Measurements from ENCODE around the gene ZC3H4. TPM values are rescaled to one million over a fixed set of nuclear protein-coding genes. Genes with fewer than 3 reads are reported as not detected.
A peak's percentile ranks its signal among the peaks of the same experiment; 100 is the strongest.

The ZC3H4 gene
- total RNA-seq, 1 experiment from 2014 or later, result 105 TPM

GRCh38 chr19:47027586-47028088, 85.9 kb downstream of the ZC3H4 start:
- no peaks in the 10 kb centered on the region for H3K9me3 Mint-ChIP-seq
- WGBS (ENCODE audit: extremely low coverage, insufficient read length, low lambda C conversion rate), result no CpG with 5 or more reads among the region's 12 CpGs
- H3K4me3 Mint-ChIP-seq, result peak overlapping the region in 1 of 2 experiments; percentile 31; a peak in 1 of 5 replicates

More at GRCh38 chr19:47027586-47028088, 85.9 kb downstream of the ZC3H4 start:
- Histone ChIP-seq H3K18ac (ENCODE audit: insufficient read length, low read depth, low read length) (no peak overlapping the region), H3K79me2 (ENCODE audit: insufficient read depth, low read length) (no peaks in the 10 kb centered on the region), H3K23me2 (ENCODE audit: insufficient read length, low read depth, low read length, poor library complexity, severe bottlenecking) (peaks cover 9% of the 10 kb centered on the region), H3K23ac (ENCODE audit: insufficient read length, low read depth, low read length) (no peak overlapping the region), H4K20me1 (ENCODE audit: control insufficient read depth, insufficient read depth, insufficient read length) (no peaks in the 10 kb centered on the region), H3K4me2 (ENCODE audit: insufficient read depth, insufficient read length, low read length) (no peak overlapping the region), H3K4me1 (ENCODE audit: insufficient read depth, low read length) (peaks cover 2% of the 10 kb centered on the region; the same call in 1 of the 2 replicates), H3K9ac (ENCODE audit: extremely low read depth, insufficient read length, low read length) (no peak overlapping the region), H3T11ph (ENCODE audit: low read length) (no peak overlapping the region), H4K8ac (replicated peaks; ENCODE audit: insufficient read length, low read depth, low read length) (no peak overlapping the region), H2BK120ac (ENCODE audit: low read depth, low read length, poor library complexity, severe bottlenecking) (no peak overlapping the region), H2BK20ac (ENCODE audit: low read depth, low read length, poor library complexity, severe bottlenecking) (no peak overlapping the region), H3K27ac (ENCODE audit: insufficient read length, low read depth, low read length) (no peak overlapping the region), H3K4ac (ENCODE audit: low read depth, low read length) (no peak overlapping the region), H2BK5ac (ENCODE audit: insufficient read length, low read length) (no peak overlapping the region), H4K91ac (ENCODE audit: insufficient read length, low read depth, low read length) (no peak overlapping the region), H3K79me1 (ENCODE audit: insufficient read depth, low read depth, low read length, poor library complexity, severe bottlenecking) (no peaks in the 10 kb centered on the region), H3K27me3 (ENCODE audit: insufficient read depth, low read length) (peaks cover 12% of the 10 kb centered on the region), H4K5ac (ENCODE audit: insufficient read length, low read depth, low read length) (no peak overlapping the region), H3K9me3 (ENCODE audit: control insufficient read depth, low read depth, low read length) (no peaks in the 10 kb centered on the region), H2BK15ac (ENCODE audit: low read depth, low read length) (no peak overlapping the region), H2AK5ac (ENCODE audit: insufficient read length, low read length) (no peak overlapping the region), H3K14ac (ENCODE audit: insufficient read depth, low read length) (no peak overlapping the region), H2AFZ (ENCODE audit: low read length) (no peak overlapping the region), H2BK12ac (ENCODE audit: insufficient read length, low read depth, low read length) (no peak overlapping the region), H3K56ac (ENCODE audit: insufficient read length, low read depth, low read length) (no peak overlapping the region)
- H3K27ac Mint-ChIP-seq, result no peak overlapping the region
- no peak for TF ChIP-seq CTCF (conservative IDR thresholded peaks at IDR 0.05)
- H3K4me1 Mint-ChIP-seq, result peaks cover 18 to 30% of the 10 kb centered on the region in 2 experiments
- peaks cover 0 to 6% (median 4%) of the 10 kb centered on the region in 3 experiments; a peak in 3 of 7 replicates for H3K36me3 Mint-ChIP-seq (ENCODE audit: insufficient read depth in 1 of 3, low read depth in 3 of 3)
- DNase-seq, result no peak
- peaks cover 83% of the 10 kb centered on the region for H3K27me3 Mint-ChIP-seq (ENCODE audit: low read depth)

Data from H9 (cell line).